ENCODE measurements around the gene GPR83. TPM values are rescaled to one million over a fixed set of nuclear protein-coding genes. Genes with fewer than 3 reads are reported as not detected.

The GPR83 gene
- total RNA-seq, 4 donors from 2014 or later, result not detected

- TF ChIP-seq CTCF (IDR thresholded peaks at IDR 0.05; ENCODE audit: low read depth), result no peak
Measured at GRCh38 chr11:94401773-94402265, 600 bp upstream of the GPR83 start.

- no peak for TF ChIP-seq CTCF (IDR thresholded peaks at IDR 0.05; ENCODE audit: low read depth)
Measured at GRCh38 chr11:94400457-94400838, 771 bp downstream of the GPR83 start.

DNA sequence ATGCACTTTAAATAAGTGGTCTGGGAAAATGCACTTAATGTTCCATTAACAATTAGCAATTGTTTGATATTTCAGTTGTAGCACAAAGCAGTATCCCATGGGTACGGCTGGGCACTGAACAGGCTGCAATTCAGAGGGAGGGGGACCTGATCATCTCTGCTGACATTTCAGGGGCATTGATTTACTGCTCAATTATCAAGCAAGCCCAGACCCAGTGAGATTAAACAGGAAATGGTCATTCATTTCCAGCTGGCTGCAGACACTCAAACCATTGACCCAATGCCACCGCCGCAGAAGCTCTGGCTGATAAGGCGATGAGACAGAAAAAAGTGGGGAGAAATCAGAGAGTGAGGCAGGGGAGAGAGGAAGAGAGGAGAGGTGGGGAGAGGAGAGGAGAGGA, 1.2 kb downstream of the GPR83 start:
- TF ChIP-seq CTCF (IDR thresholded peaks at IDR 0.05; ENCODE audit: low read depth), result no peak

DNA sequence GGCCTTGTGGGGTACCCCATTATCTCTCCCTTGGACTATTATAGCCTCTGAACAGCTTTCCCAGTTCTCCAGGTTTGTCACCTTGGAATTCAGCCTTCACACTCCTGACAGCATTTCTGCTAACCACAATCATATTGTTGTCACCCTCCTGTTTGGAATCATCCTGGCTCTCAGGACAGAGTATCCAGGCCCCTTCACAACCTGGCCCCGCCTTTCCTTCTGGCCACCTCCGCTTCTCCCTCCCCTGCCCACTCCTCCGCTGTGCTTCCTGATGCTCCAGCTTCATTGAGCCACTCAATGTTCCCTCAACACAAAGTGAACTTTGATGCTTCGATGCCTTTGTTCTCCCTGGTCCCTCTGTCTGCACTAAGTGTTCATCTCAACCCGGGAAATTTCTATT, 3.1 kb downstream of the GPR83 start:
- no peak for TF ChIP-seq CTCF (IDR thresholded peaks at IDR 0.05; ENCODE audit: low read depth)

DNA sequence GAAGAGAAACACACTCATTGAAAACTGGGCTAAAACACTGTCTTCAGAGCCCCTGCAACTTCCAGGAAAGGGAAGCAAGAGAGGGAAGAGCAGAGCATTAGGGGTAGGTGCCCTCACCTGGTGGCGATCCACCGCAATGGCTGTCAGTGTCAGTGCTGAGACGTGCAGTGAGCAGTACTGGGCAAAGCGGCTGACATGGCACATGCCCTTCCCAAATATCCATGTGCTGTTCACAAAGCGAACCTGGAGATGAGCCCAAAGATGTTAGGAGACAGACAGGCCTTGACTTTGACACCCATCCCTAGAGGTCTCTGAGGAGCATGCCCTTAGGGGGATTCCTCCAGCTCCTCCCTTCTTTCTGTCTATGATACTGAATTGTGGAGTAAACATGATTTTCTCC, 4.9 kb downstream of the GPR83 start:
- no peak for TF ChIP-seq CTCF (IDR thresholded peaks at IDR 0.05; ENCODE audit: low read depth)

DNA sequence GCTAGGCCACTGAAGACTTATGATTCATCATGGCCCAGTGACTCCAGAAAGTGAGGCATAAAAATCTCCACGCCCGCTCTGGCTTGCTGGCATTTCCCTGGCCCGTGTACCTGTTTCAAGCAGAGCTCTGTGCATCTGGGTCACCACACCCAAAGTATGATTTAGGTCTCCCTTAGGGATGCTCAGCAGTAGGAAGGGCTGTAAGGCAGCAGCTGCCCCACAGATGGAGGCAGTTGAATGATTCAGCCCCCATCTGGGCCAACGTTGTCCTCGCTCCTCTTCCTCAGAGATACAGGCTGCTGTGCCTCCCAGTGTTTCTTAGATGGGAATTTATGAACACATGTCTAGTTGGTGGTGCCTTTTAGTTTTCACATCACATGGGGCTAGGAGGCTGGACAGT, 21.6 kb downstream of the GPR83 start:
- no peak for TF ChIP-seq CTCF (IDR thresholded peaks at IDR 0.05; ENCODE audit: low read depth)

DNA sequence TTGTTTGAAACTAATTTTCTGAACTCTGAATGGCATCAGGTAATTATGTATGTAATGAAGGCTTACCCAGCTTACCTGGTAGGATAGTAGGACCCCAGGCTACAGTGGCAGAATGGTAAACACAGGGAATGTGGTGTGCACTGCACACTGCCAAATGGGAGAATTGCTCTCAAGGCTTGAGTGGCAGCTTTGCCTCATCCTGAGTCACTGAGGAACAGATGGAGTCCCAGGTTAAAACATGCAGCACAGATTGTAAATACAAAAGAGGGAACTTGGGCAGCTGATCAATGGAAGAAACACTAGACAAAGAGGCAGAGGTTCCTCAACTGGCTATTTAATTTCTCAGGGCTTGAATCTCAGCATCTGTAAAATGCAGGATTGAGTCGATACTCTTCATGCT, 24.4 kb downstream of the GPR83 start:
- TF ChIP-seq CTCF (IDR thresholded peaks at IDR 0.05; ENCODE audit: low read depth), result no peak

Measured in subcutaneous adipose tissue (tissue), 4 donors.